Neural cell (in vitro differentiated cells): ENCODE data around the gene PLEKHO2. TPM values are rescaled to one million over a fixed set of nuclear protein-coding genes. Genes with fewer than 3 reads are reported as not detected.

Source experiments
- H2AFZ ChIP-seq: fragments of 200-600, 300-800 bp; sonication (generic), shearing (Covaris generic); 2 replicates; pipeline ENCODE4 v1.6.0; 2014; ENCODE audit warnings: low read depth, mild to moderate bottlenecking, antibody characterized with exemption, low read length, moderate library complexity
- H3F3A ChIP-seq: fragments of 200-600 bp; shearing (Covaris generic); 2 replicates; pipeline ENCODE4 v1.6.1; 2016; ENCODE audit warnings: mild to moderate bottlenecking, moderate library complexity, mixed read lengths, antibody characterized with exemption, low read length; ENCODE audit not compliant: insufficient read depth, poor library complexity, severe bottlenecking
- H3K27ac ChIP-seq: fragments of 200-600, 300-800 bp; sonication (generic), shearing (Covaris generic); 2 replicates; pipeline ENCODE4 v1.5.1; 2014; ENCODE audit warnings: mild to moderate bottlenecking, low read length, moderate library complexity
- H3K27me3 ChIP-seq: fragments of 300-800, 200-600 bp; sonication (generic), shearing (Covaris generic); 2 replicates; pipeline ENCODE4 v1.6.0; 2014; ENCODE audit warnings: mild to moderate bottlenecking, low read depth, low read length, moderate library complexity; ENCODE audit not compliant: insufficient read depth
- H3K36me3 ChIP-seq: fragments of 300-800, 200-600 bp; sonication (generic), shearing (Covaris generic); 2 replicates; pipeline ENCODE4 v1.5.1; 2014; ENCODE audit warnings: mild to moderate bottlenecking, antibody characterized with exemption, low read length, moderate library complexity; ENCODE audit not compliant: insufficient read depth
- H3K4me2 ChIP-seq: fragments of 300-800, 200-600 bp; sonication (generic), shearing (Covaris generic); 2 replicates; pipeline ENCODE4 v1.6.0; 2014; ENCODE audit warnings: mild to moderate bottlenecking, low read length
- H3K4me3 ChIP-seq: fragments of 300-800, 200-600 bp; sonication (generic), shearing (Covaris generic); 2 replicates; pipeline ENCODE4 v1.5.1; 2014; ENCODE audit warnings: mild to moderate bottlenecking, low read length, moderate library complexity
- H3K79me2 ChIP-seq: fragments of 200-600 bp; shearing (Covaris generic); replicated peaks from 2 replicates; pipeline ENCODE4 v1.6.0; 2014; ENCODE audit warnings: mild to moderate bottlenecking, low read length, moderate library complexity; ENCODE audit not compliant: insufficient read depth
- H3K9ac ChIP-seq: fragments of 300-800, 200-600 bp; sonication (generic), shearing (Covaris generic); 2 replicates; pipeline ENCODE4 v1.6.1; 2016; ENCODE audit warnings: mild to moderate bottlenecking, low read length, mixed read lengths
- H3K9me2 ChIP-seq: fragments of 200-600 bp; shearing (Covaris generic); 2 replicates; pipeline ENCODE4 v1.6.1; 2016; ENCODE audit warnings: mild to moderate bottlenecking, low read length, mixed read lengths; ENCODE audit not compliant: insufficient read depth
- H3K9me3 ChIP-seq: fragments of 200-600, 300-800 bp; sonication (generic), shearing (Covaris generic); 2 replicates; pipeline ENCODE4 v1.6.1; 2016; ENCODE audit warnings: mild to moderate bottlenecking, mixed run types, low read length, moderate library complexity, mixed read lengths
- H4K20me1 ChIP-seq: fragments of 200-600 bp; shearing (Covaris generic); 2 replicates; pipeline ENCODE4 v1.6.1; 2016; ENCODE audit warnings: mild to moderate bottlenecking, mixed run types; ENCODE audit not compliant: insufficient read depth
- EP300 ChIP-seq: fragments of 450-650 bp; conservative IDR thresholded peaks from 2 replicates; pipeline ENCODE4 v1.6.1; 2014; ENCODE audit warnings: antibody characterized with exemption, mild to moderate bottlenecking, moderate library complexity; ENCODE audit not compliant: poor library complexity, severe bottlenecking
- EZH2 ChIP-seq: fragments of 200-600, 300-800 bp; shearing (Covaris generic), sonication (generic); IDR thresholded peaks from 2 replicates; pipeline ENCODE4 v1.6.1; 2014; ENCODE audit warnings: antibody characterized with exemption, low read length, borderline replicate concordance, mild to moderate bottlenecking; ENCODE audit not compliant: insufficient read depth, poor library complexity, severe bottlenecking
- MXI1 ChIP-seq: fragments of 450-650 bp; conservative IDR thresholded peaks from 2 replicates; pipeline ENCODE4 v1.6.1; 2014; ENCODE audit warnings: antibody characterized with exemption, mild to moderate bottlenecking; ENCODE audit not compliant: poor library complexity, severe bottlenecking
- POLR2AphosphoS5 ChIP-seq: IDR thresholded peaks from 2 replicates; pipeline ENCODE4 v1.6.1; 2012
- RAD21 ChIP-seq: fragments of 450-650 bp; conservative IDR thresholded peaks from 2 replicates; pipeline ENCODE4 v1.6.1; 2014; ENCODE audit warnings: antibody characterized with exemption, mild to moderate bottlenecking, moderate library complexity
- SMC3 ChIP-seq: fragments of 450-650 bp; conservative IDR thresholded peaks from 2 replicates; pipeline ENCODE4 v1.6.1; 2014; ENCODE audit warnings: antibody characterized with exemption, mild to moderate bottlenecking, moderate library complexity; ENCODE audit not compliant: poor library complexity
- TAF1 ChIP-seq: IDR thresholded peaks from 2 replicates; pipeline ENCODE4 v1.6.1; 2012; ENCODE audit warnings: low read depth
- polyA plus RNA-seq: library from polyadenylated mRNA; depleted of rRNA; stranded (reverse); fragments of >200 nt; gene quantifications from 2 replicates; pipeline ENCODE4 v1.2.3, GENCODE V29; 2014
- TF ChIP-seq, protein P1 (sequence below): IDR thresholded peaks from 2 replicates; pipeline ENCODE4 v1.6.1; 2012; ENCODE audit warnings: borderline replicate concordance
- TF ChIP-seq, protein P2 (sequence below): fragments of 450-650 bp; IDR thresholded peaks from 2 replicates; pipeline ENCODE4 v1.5.1; 2014; ENCODE audit warnings: antibody characterized with exemption, mild to moderate bottlenecking, moderate library complexity; ENCODE audit not compliant: poor library complexity, severe bottlenecking

The PLEKHO2 gene
- polyA plus RNA-seq, 1 donor from 2014 or later: 1.3 TPM

DNA sequence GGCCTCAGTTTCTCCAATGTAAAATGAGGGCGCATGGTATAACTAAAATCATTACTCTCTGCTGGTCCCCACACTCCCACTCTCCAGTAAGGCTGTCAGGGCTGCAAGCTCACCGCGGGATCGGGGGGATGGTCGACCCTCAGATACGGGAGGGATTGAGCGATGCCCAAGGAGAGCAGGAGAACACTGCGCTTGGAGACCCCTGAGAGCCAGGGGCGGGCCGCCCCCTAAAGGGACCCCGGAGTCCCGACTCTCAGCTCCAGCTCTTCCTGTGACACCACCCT is 713 bp upstream of the PLEKHO2 start:
- no peaks in the 10 kb centered on the region for H3K79me2 ChIP-seq
- no peaks in the 10 kb centered on the region for H3K9me3 ChIP-seq
- peak overlapping the region; percentile 73 for H3K9ac ChIP-seq
- peak overlapping the region; percentile 53 for H3K4me2 ChIP-seq
- H2AFZ ChIP-seq: peak overlapping the region; percentile 66
- H3K27ac ChIP-seq: no peak overlapping the region
- no peaks in the 10 kb centered on the region for H3K36me3 ChIP-seq
- no peaks in the 10 kb centered on the region for H4K20me1 ChIP-seq
- H3K9me2 ChIP-seq: no peaks in the 10 kb centered on the region
- H3K27me3 ChIP-seq: no peaks in the 10 kb centered on the region
- TF ChIP-seq EP300: no peak
- TF ChIP-seq MXI1: no peak
- no peak for TF ChIP-seq TAF1
- TF ChIP-seq RAD21: no peak
- TF ChIP-seq, protein P1, sequence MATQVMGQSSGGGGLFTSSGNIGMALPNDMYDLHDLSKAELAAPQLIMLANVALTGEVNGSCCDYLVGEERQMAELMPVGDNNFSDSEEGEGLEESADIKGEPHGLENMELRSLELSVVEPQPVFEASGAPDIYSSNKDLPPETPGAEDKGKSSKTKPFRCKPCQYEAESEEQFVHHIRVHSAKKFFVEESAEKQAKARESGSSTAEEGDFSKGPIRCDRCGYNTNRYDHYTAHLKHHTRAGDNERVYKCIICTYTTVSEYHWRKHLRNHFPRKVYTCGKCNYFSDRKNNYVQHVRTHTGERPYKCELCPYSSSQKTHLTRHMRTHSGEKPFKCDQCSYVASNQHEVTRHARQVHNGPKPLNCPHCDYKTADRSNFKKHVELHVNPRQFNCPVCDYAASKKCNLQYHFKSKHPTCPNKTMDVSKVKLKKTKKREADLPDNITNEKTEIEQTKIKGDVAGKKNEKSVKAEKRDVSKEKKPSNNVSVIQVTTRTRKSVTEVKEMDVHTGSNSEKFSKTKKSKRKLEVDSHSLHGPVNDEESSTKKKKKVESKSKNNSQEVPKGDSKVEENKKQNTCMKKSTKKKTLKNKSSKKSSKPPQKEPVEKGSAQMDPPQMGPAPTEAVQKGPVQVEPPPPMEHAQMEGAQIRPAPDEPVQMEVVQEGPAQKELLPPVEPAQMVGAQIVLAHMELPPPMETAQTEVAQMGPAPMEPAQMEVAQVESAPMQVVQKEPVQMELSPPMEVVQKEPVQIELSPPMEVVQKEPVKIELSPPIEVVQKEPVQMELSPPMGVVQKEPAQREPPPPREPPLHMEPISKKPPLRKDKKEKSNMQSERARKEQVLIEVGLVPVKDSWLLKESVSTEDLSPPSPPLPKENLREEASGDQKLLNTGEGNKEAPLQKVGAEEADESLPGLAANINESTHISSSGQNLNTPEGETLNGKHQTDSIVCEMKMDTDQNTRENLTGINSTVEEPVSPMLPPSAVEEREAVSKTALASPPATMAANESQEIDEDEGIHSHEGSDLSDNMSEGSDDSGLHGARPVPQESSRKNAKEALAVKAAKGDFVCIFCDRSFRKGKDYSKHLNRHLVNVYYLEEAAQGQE: no peak
- no peak for TF ChIP-seq SMC3
- no peak for TF ChIP-seq EZH2
- TF ChIP-seq, protein P2, sequence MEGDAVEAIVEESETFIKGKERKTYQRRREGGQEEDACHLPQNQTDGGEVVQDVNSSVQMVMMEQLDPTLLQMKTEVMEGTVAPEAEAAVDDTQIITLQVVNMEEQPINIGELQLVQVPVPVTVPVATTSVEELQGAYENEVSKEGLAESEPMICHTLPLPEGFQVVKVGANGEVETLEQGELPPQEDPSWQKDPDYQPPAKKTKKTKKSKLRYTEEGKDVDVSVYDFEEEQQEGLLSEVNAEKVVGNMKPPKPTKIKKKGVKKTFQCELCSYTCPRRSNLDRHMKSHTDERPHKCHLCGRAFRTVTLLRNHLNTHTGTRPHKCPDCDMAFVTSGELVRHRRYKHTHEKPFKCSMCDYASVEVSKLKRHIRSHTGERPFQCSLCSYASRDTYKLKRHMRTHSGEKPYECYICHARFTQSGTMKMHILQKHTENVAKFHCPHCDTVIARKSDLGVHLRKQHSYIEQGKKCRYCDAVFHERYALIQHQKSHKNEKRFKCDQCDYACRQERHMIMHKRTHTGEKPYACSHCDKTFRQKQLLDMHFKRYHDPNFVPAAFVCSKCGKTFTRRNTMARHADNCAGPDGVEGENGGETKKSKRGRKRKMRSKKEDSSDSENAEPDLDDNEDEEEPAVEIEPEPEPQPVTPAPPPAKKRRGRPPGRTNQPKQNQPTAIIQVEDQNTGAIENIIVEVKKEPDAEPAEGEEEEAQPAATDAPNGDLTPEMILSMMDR: no peak
- no peak for TF ChIP-seq POLR2AphosphoS5
- peak overlapping the region; percentile 83 for H3K4me3 ChIP-seq
- H3F3A ChIP-seq: no peaks in the 10 kb centered on the region

DNA sequence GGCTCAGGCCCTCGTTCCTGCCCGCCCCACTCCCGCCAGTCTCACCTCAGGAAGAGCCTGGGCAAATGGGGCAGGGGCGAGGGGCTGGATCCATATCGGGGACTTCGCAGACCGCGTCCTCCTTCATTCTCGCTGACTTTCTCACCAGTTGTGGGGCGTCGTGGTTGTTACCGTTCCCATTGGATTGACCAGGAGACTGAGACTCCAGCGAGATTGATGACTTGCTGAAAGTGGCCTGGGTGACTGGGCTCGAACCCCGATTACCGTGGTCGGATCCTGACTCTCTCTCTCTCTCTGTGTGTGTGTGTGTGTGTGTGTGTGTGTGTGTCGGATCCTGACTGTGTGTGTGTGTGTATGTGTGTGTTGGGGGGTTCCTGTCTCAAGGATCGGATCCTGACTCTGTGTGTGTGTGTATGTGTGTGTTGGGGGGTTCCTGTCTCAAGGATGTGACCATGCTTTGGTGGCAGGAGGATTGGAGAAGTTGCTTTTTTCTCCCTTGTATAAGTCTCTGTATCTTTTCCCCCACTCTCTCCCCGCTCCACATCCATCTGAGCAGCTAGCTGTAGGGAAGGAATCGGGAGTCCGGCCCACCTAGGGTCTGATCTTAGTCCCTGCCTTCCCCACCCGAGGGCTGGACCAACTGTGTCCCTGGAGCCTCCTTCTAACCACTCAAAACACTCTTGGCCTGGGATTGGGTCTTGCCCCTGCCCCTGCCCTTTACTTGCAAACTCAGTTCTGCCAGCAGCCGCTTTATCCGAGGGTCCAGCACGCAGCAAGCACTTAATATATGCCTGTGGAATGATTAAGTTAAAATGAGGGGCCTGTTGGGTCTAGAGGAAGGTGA is 603 bp downstream of the PLEKHO2 start:
- Histone ChIP-seq H3F3A (no peaks in the 10 kb centered on the region), H3K4me3 (peak overlapping the region; percentile 83), H4K20me1 (no peaks in the 10 kb centered on the region), H2AFZ (no peak overlapping the region), H3K36me3 (no peaks in the 10 kb centered on the region), H3K79me2 (no peaks in the 10 kb centered on the region), H3K9me2 (no peaks in the 10 kb centered on the region), H3K27me3 (no peaks in the 10 kb centered on the region), H3K9me3 (no peaks in the 10 kb centered on the region), H3K27ac (no peak overlapping the region), H3K4me2 (no peak overlapping the region), H3K9ac (peak overlapping the region; percentile 34)
- TF ChIP-seq, protein P1: no peak
- TF ChIP-seq EP300: no peak
